Stimulated activated CD8-positive, alpha-beta memory T cell treated with anti-CD3 and anti-CD28 coated beads, Interleukin-12 subunit alpha, Interleukin-12 subunit beta, amount 100 ng/mL, for 24 hours (primary cell): ENCODE data around the gene LRFN4.

Experiments used
- DNase-seq: peaks from one replicate; pipeline ENCODE4 v3.0.0-alpha.2; 2020; ENCODE audit errors: extremely low read depth

The LRFN4 gene

GRCh38 chr11:66870616-66871520, 14.0 kb downstream of the LRFN4 start:
- no peak for DNase-seq

- DNase-seq, result no peak
Observed at GRCh38 chr11:66871521-66871901, 14.6 kb downstream of the LRFN4 start.

- DNase-seq, result no peak
Observed at GRCh38 chr11:66874232-66874631, 17.4 kb downstream of the LRFN4 start.

GRCh38 chr11:66875378-66875777, 18.5 kb downstream of the LRFN4 start:
- no peak for DNase-seq

- no peak for DNase-seq
Observed at GRCh38 chr11:66877588-66878385, 20.9 kb downstream of the LRFN4 start.

GRCh38 chr11:66878474-66878873, 21.6 kb downstream of the LRFN4 start:
- no peak for DNase-seq

GRCh38 chr11:66879000-66879399, 22.1 kb downstream of the LRFN4 start:
- DNase-seq, result no peak

GRCh38 chr11:66879583-66879982, 22.7 kb downstream of the LRFN4 start:
- DNase-seq, result no peak

GRCh38 chr11:66879999-66880398, 23.1 kb downstream of the LRFN4 start:
- no peak for DNase-seq

- no peak for DNase-seq
Observed at GRCh38 chr11:66880496-66881450, 23.9 kb downstream of the LRFN4 start.

- DNase-seq, result no peak
Observed at GRCh38 chr11:66881451-66881835, 24.6 kb downstream of the LRFN4 start.

- no peak for DNase-seq
Observed at GRCh38 chr11:66881927-66882452, 25.1 kb downstream of the LRFN4 start.

- no peak for DNase-seq
Observed at GRCh38 chr11:66882561-66883015, 25.7 kb downstream of the LRFN4 start.

GRCh38 chr11:66883016-66883965, 26.4 kb downstream of the LRFN4 start:
- peak; percentile 25 for DNase-seq

- DNase-seq, result no peak
Observed at GRCh38 chr11:66884443-66884842, 27.6 kb downstream of the LRFN4 start.

- DNase-seq, result no peak
Observed at GRCh38 chr11:66885469-66885868, 28.6 kb downstream of the LRFN4 start.

GRCh38 chr11:66885950-66886440, 29.1 kb downstream of the LRFN4 start:
- no peak for DNase-seq

GRCh38 chr11:66886671-66887221, 29.9 kb downstream of the LRFN4 start:
- DNase-seq, result no peak

GRCh38 chr11:66887526-66887925, 30.7 kb downstream of the LRFN4 start:
- DNase-seq, result no peak

- no peak for DNase-seq
Observed at GRCh38 chr11:66888282-66888681, 31.4 kb downstream of the LRFN4 start.
